Amniotic epithelial cell (primary cell): Measurements from ENCODE around the gene SPECC1.
"Not testable (repeated sequence)": the region's sequence is repeated elsewhere in the genome, so short reads cannot be mapped to it uniquely, and the experiment has no call there.

Experiments
- DNase-seq: peaks from one replicate; pipeline ENCODE4 v3.0.0-alpha.2; 2010; ENCODE audit warnings: low read depth

Gene SPECC1

DNA sequence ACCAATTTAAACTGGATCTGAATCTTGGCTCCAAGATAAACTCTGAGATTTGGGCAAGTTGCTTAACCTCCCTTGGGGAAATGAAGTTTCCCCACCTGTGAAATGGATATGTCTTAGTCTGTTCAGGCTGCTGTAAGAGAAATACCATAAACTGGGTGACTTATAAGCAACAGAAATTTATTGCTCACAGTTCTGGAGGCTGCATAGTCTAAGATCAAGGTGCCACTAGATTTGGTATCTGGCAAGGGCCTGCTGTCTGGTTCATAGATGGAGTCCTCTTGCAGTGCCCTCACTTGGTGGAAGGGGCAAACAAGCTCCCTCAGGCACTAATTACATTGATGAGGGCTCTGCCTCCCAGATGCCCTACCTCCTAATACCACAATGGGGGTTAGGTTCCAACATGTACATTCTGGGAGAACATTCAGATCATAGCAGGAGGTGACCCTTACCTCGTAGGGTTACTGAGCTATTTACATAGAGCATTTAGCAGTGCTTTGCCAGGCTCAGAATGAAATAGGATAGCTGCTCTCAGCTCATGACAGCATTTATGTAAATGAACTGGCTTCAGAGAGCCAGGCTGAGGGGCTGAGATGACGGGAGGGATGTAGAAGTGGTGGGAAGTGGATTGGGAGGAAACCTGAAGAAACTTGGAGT is 83.9 kb downstream of the SPECC1 start:
- no peak for DNase-seq

GRCh38 chr17:20094777-20095176 is 85.6 kb downstream of the SPECC1 start:
- no peak for DNase-seq

DNA sequence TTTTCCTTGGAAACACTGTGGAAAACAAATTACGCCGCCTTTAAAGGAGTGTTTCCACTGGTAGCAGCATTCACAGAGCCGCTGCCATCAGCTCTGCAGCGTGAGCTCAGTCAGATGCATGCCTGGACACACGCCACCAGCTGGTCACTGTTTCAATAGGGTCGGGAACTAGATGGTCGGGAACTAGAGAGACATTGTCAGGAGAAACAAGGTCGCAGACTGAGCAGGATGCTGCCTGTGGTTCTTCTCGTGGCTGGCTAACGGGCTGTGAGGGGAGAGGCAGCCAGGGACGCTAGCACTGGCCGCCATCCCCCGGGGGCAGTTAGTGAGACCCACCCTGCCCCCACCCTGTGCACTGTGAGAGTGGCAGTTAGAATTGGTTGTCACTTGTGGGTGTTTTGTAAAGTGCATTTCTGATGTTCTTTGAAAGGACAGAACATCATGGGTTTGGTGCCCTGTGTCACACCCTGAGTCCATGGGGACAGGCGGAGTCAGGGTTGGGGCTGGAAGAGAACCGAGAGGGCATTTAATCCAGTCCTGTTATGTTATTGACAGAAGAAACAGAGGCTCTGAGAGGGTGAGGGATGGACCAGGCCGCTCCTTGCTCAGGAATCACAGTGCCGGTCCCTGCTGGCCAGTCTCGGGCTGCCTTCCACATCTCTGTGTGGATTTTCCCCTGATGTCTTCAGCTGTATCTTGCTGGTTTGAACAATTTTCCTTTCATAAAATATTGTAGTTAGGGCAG is 86.3 kb downstream of the SPECC1 start:
- no peak for DNase-seq

DNA sequence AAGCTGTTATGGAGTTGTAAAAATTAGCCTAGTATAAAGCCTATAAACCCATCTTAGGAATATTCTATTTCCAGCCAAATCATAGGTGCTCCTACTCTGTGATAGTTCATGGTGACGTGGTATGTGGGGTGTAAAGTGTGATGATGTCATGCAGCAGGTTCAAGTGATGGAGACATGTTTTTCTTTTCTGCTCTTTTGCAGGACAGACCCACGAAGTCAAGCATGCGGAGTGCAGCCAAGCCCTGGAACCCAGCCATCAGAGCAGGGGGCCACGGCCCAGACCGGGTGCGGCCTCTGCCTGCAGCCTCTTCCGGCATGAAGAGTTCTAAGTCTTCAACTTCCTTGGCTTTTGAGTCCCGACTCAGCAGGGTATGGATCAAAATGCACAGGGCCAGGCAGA is 87.3 kb downstream of the SPECC1 start:
- DNase-seq, result no peak

DNA sequence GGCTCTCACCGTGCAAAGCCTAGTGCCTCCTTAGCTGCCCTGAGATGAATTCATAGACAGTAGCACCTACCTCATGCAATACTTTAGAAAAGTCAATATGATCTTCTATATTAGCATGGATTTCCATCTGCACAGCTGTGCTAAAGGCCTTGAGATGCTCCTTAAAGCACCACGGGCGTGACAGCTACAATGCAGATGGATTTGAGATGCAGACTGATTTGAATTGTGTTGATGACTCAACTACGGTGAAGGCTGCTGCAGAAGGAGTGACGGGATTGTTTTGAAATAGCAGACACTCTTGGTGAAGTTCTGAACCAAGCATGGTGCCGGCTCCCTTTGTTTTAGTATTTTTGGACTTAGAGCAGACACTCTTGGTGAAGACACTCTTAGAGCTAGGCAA is 88.2 kb downstream of the SPECC1 start:
- no peak for DNase-seq

DNA sequence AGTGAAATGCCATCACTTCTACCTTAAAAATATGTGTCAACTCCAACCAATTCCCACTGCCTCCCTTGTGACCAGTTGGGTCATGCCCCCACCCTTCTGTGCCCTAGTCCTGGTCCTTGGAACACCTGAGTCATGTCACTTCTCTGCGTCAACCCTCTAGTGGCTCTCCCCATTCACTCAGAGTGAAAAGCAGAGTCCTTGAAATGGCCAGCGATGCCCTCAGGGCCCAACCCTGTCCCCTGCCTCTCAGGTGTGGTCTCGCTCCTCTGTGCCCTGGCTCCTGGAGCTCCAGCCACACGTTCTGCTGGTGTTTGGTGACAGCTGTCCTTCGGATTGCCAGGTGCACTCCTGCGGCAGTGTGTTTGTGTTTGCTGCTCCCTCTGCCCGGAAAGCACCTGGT is 89.2 kb downstream of the SPECC1 start:
- no peak for DNase-seq

GRCh38 chr17:20100806-20101205 is 91.6 kb downstream of the SPECC1 start:
- not testable (repeated sequence) for DNase-seq

DNA sequence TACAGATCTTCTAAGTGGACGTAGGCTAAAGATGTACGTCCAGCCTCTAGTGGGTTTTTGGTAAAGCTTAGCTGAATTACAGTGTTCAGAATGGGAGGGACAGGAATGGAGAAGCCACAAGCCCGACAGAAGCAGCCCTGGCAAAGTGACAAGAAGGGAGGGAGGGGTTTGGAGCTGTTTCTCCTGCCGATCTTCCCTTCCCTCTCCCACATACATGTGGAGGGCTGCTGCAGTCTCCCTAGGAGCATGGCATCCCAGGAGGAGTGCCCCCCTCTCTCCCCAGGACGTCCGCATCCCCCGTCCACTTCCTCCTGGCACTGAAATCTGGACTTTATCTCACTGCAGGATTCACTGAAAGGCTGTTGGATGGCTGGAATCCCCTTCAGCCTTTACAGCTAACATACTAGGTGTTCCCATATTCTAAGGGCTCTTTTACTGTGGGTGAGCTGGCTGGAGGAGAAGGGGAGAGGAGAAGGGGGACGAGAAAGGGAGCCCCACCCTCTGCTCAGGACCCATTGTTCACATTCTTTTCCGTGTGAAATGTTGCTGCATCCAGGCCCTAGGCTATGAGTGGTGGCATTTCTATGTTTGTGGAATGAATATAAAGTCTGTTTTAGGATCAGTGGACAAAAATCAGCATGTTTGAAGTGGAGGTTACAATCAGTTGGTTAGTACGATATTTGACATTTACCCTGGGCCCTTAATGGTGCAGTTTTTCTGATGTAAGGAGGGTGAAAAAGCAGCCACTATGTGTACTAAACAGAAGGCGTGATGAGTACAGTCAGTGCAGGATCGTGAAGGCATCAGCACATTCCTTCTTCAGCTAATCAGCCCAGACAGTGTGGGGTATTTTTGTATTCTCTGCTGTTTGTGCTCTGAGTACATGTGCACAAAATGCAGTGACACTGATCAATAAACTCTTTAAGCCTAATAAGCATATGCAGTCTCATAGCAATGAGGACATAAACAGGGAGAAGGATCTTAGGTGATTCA is 94.6 kb downstream of the SPECC1 start:
- DNase-seq, result no peak

GRCh38 chr17:20105539-20106280 is 96.6 kb downstream of the SPECC1 start:
- no peak for DNase-seq

DNA sequence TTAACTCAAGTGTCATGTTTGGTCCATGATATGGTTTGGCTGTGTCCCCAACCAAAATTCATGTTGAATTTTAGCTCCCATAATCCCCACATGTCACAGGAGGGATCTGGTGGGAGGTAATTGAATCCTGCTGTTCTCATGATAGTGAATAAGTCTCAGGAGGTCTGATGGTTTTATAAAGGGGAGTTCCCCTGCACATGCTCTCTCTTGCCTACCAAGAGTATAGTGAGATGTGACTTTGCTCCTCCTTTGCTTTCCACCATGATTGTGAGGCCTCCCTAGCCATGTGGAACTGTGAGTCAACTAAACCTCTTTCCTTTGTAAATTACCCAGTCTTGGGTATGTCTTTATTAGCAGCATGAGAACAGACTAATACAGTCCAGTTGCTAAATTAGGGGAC is 97.3 kb downstream of the SPECC1 start:
- DNase-seq, result not testable (repeated sequence)

- no peak for DNase-seq
These were observed 99.9 kb downstream of the SPECC1 start for GRCh38 chr17:20109076-20109475.

DNA sequence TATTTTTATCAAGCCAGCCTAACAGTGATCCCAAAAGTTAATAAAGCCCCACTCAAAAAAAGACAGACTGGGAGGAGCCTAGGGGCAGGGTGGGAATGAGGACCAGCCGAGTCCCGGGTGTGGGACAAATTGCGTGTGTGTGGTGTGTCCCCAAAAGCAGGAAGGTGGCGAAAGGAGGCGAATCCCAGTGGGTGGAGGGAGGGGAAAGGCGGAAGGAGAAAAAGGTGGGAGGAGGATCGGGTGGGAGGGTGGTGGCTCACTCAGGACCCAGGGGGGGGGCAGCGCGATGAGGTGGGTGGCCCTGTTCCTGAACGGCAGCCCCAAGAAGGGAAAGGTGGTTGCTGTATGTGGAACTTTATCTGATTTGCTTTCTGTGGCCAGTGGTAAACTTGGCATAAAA is 102.4 kb downstream of the SPECC1 start:
- no peak for DNase-seq

GRCh38 chr17:20114466-20114865 is 105.3 kb downstream of the SPECC1 start:
- no peak for DNase-seq

DNA sequence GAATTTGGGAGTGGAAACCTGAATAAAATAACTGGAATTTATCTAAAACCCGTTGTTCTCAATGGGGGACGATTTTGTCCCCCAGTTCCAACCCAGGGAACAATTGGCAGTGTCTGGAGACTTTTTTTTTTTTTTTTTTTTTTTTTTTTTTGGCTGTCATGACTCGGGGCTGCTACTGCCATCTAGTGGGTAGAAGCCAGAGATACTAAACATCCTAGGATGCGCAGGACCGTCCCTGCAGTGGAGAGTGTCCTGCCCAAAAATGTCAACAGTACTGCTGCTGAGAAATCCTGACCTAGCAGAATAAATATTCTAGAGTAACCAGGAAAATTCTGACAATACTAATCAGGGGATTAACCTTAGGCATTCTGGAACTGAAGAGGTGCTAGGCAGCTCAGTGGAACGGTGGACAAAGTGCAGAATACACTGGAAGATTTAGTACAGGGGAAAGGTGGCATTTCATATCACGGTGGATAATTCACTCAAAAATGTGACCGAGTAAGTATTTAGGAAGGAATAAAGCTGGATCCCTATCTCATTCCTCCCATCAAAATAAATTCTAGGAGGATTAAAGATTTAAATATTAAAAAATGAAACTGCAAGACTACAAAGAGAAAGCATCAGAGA is 107.6 kb downstream of the SPECC1 start:
- peak; percentile 25 for DNase-seq

DNA sequence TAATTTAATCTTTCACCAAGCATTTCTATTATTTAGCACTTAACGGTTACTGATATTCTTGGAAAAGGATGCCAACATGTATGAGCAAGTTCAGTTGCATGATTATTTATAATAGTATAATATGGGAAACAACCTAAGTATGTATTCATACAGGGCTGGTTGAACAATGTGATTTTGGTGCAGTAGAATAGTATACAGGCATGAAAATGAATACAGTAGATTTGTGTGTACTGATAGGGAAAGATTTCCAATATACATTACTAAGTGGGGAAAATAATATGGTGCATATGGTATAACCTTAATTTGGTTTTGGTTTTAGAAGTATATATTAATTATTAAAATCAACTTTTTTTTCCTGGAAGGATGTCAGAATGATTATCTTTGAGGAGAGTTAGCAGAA is 109.1 kb downstream of the SPECC1 start:
- DNase-seq, result no peak

GRCh38 chr17:20120836-20121235 is 111.7 kb downstream of the SPECC1 start:
- DNase-seq, result no peak

DNA sequence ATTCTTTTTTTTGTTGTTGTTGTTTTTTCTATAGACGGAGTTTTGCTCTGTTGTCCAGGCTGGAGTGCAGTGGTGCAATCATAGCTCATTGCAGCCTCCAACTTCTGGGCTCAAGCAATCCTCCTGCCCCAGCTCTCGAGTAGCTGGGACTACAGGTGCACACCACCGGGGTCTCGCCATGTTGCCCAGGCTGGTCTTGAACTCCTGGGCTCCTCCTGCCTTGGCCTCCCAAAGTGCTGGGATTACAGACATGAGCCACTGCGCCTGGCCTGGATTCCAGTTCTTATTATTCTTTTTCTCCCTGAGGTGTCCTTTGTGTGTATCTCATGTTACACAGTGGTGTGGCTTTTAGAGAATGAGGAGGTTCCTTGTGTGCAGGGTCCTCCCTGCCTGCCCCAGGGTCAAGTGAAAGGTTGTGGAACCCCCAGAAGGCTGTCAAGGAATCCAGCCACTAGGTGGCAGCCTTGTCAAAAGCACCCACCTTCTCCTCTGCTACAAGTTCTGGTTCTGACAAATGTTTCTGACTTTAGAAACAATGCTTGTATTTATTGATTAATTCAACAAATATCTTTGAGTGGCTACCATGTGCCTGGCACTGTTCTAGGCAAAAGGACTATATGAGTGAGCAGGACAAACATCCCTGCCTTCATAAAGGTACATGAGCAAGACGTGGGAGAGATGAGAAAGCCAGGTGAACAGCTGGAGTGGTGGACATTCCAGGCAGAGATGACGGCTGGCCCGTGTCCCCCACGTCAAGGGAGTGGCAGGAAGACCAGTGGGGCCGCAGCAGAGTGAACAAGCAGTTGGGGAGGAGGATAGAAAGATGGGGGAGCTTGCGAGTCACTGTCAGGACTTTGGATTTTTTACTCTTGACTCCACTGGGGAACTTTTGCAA is 112.4 kb downstream of the SPECC1 start:
- DNase-seq, result peak; percentile 54

GRCh38 chr17:20122254-20122879 is 113.2 kb downstream of the SPECC1 start:
- DNase-seq, result no peak

- no peak for DNase-seq
These were observed 114.0 kb downstream of the SPECC1 start for GRCh38 chr17:20123209-20123608.

- DNase-seq, result no peak
These were observed 116.6 kb downstream of the SPECC1 start for GRCh38 chr17:20125724-20126123.
